Lower leg skin (tissue), 4 donors: ENCODE data around the gene ST7. TPM values are rescaled to one million over a fixed set of nuclear protein-coding genes. Genes with fewer than 3 reads are reported as not detected.
A peak's percentile ranks its signal among the peaks of the same experiment; 100 is the strongest.

Source experiments
- DNase-seq, 2 donors: peaks; one replicate each; pipeline ENCODE4 v3.0.0-alpha.2; 2019; ENCODE audit warnings: low spot score in 2 of 2
- H3K4me3 ChIP-seq: fragments of 200-600 bp; sonication (generic); 2 replicates; pipeline ENCODE4 v1.5.1; 2017; ENCODE audit warnings: mild to moderate bottlenecking, low read depth; ENCODE audit not compliant: poor library complexity, severe bottlenecking
- CTCF ChIP-seq, 3 donors: fragments of 450-650 bp; IDR thresholded peaks; one replicate each; pipeline ENCODE4 v1.5.1; 2016; ENCODE audit warnings: antibody characterized with exemption in 3 of 3, mild to moderate bottlenecking in 3 of 3, moderate library complexity in 2 of 3
- POLR2A ChIP-seq, 2 donors: fragments of 450-650 bp; IDR thresholded peaks; one replicate each; pipeline ENCODE4 v1.6.1; 2016 to 2017; ENCODE audit warnings: antibody characterized with exemption in 2 of 2, mild to moderate bottlenecking in 1 of 2, moderate library complexity in 1 of 2
- WGBS, 2 donors: methylation state at CpG; one replicate each; pipeline ENCODE4 v1.1.5; 2018; 5-methylcytosine and 5-hydroxymethylcytosine counted together
- intact Hi-C: fragments of 100-400 bp; cut with DNase I; formaldehyde crosslinking; loops from one replicate; pipeline ENCODE4 v1.15.0; 2023; ENCODE audit warnings: low total_unique reads
- total RNA-seq, 4 donors: library from RNA; depleted of rRNA; stranded (reverse); fragments of >200 nt; gene quantifications; one replicate each; pipeline ENCODE4 v1.1.0, GENCODE V29; 2016

Gene ST7
- total RNA-seq, 4 donors from 2014 or later = 10.8 to 17.1 (median 11.4) TPM

DNA sequence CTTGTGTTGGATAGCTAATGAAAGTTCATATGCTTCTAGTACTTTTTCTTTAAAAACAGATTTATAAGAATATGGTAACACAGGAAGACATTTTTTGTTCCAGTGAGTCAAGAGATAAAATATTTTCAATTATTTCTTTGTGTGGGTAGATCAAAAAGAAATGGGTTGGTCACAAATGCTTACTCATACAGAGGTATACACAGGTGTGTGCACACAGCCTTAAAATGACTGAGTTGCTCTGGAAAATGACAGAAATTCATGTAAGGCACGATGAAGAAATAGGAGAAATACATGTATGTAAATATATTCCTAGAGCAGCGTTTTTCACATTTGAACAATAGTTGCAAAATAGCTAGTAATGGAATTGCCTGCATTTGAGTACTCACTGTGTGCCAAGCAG is 66.0 kb downstream of the ST7 start:
- WGBS, 2 donors = 81 to 89% methylated on average over 2 of the region's 2 CpGs
- no peak for TF ChIP-seq POLR2A (IDR thresholded peaks at IDR 0.05)
- no peak for TF ChIP-seq CTCF (IDR thresholded peaks at IDR 0.05)
- no peak for DNase-seq
- H3K4me3 ChIP-seq = no peak overlapping the region
- intact Hi-C loops = no loop called here

- no peak overlapping the region for H3K4me3 ChIP-seq
- intact Hi-C loops = no loop called here
- 27 to 34% methylated on average over 18 of the region's 18 CpGs for WGBS, 2 donors
- TF ChIP-seq POLR2A (IDR thresholded peaks at IDR 0.05) = no peak
- no peak for TF ChIP-seq CTCF (IDR thresholded peaks at IDR 0.05)
- DNase-seq = peak; percentile 24 to 86
Measured at GRCh38 chr7:117019786-117020590, 66.7 kb downstream of the ST7 start.

DNA sequence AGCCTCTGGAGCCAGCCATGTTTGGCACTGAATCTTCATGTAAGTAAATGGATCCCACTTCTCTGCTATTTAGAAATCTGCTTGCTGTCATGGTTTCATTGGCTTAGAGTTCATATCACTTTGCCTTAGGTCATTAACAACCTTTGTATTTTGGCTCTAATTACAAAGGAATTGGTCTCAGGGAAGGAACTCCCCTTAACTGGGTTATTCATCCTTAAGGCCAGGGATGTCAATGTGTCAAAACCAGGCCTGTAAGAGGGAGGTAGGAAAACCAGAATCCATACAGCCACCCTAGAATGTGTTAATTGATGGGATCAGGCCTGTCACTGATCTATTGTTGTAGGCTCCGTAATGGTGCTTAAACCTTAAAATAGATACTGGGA is 67.3 kb downstream of the ST7 start:
- 22 to 34% methylated on average over 1 of the region's 1 CpG for WGBS, 2 donors
- H3K4me3 ChIP-seq = no peak overlapping the region
- DNase-seq = no peak
- TF ChIP-seq CTCF (IDR thresholded peaks at IDR 0.05) (no peak), POLR2A (IDR thresholded peaks at IDR 0.05) (no peak)
- intact Hi-C loops = no loop called here

DNA sequence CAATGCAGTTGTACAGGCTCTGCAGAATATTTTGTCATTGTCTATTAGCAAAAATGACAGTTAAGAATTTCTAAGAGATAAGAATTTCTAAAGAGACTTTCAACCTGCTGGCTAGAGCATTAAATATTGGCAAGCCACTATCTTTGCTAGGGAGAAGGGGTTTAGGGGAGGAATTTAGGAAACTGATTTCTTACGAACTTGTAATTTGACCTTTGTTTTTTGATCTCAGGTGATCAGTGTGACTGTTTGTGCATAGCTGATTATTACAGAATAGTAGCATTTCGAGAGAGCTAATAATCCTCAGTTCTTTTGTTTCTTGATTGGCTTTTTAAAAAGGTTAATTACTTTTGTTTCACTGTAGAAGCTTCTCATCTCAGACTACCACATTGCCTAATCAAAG is 68.1 kb downstream of the ST7 start:
- H3K4me3 ChIP-seq = no peak overlapping the region
- WGBS, 2 donors = 87 to 90% methylated on average over 2 of the region's 2 CpGs
- TF ChIP-seq POLR2A (IDR thresholded peaks at IDR 0.05) (no peak), CTCF (IDR thresholded peaks at IDR 0.05) (no peak)
- no peak for DNase-seq
- intact Hi-C loops = no loop called here

DNA sequence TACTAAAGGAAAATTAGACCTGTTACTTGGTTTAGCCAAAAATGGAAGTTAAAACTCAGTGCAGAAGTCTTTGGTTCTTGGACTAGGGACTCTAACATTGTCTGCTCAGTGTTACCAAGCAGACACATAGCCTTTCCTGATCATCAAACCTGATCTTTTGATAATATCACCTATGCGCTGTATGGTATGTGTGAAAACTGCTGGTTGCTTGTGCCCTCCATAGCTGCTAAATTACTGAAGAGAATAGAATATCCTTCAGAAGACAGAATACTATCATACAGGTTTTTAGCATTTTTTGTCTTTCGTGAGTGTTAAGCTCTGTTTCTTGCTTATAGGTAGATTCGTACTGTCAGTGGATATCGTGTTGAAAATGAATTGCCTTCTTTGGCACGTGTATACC is 68.7 kb downstream of the ST7 start:
- no peak for DNase-seq
- WGBS, 2 donors = 92 to 96% methylated on average over 5 of the region's 5 CpGs
- no peak overlapping the region for H3K4me3 ChIP-seq
- intact Hi-C loops = no loop called here
- TF ChIP-seq POLR2A (IDR thresholded peaks at IDR 0.05) (no peak), CTCF (IDR thresholded peaks at IDR 0.05) (no peak)
